GM12801 (cell line): Measurements from ENCODE around the gene AIG1.

ENCODE experiments used
- CTCF ChIP-seq: IDR thresholded peaks from one replicate; pipeline ENCODE4 v1.5.1; 2011; ENCODE audit warnings: control low read depth; ENCODE audit not compliant: insufficient read length; ENCODE audit errors: extremely low read depth

The AIG1 gene

GRCh38 chr6:143151381-143151780 is 90.7 kb downstream of the AIG1 start:
- TF ChIP-seq CTCF, result no peak

GRCh38 chr6:143155681-143156080 is 95.0 kb downstream of the AIG1 start:
- TF ChIP-seq CTCF, result no peak

- TF ChIP-seq CTCF, result no peak
These were observed 96.4 kb downstream of the AIG1 start for GRCh38 chr6:143157131-143157530.

- no peak for TF ChIP-seq CTCF
These were observed 97.5 kb downstream of the AIG1 start for GRCh38 chr6:143158113-143158581.

GRCh38 chr6:143159001-143159400 is 98.3 kb downstream of the AIG1 start:
- no peak for TF ChIP-seq CTCF

GRCh38 chr6:143160015-143160414 is 99.3 kb downstream of the AIG1 start:
- TF ChIP-seq CTCF, result no peak

GRCh38 chr6:143160439-143161220 is 99.9 kb downstream of the AIG1 start:
- no peak for TF ChIP-seq CTCF
